Measurements from ENCODE around the gene REPS1.

DNA sequence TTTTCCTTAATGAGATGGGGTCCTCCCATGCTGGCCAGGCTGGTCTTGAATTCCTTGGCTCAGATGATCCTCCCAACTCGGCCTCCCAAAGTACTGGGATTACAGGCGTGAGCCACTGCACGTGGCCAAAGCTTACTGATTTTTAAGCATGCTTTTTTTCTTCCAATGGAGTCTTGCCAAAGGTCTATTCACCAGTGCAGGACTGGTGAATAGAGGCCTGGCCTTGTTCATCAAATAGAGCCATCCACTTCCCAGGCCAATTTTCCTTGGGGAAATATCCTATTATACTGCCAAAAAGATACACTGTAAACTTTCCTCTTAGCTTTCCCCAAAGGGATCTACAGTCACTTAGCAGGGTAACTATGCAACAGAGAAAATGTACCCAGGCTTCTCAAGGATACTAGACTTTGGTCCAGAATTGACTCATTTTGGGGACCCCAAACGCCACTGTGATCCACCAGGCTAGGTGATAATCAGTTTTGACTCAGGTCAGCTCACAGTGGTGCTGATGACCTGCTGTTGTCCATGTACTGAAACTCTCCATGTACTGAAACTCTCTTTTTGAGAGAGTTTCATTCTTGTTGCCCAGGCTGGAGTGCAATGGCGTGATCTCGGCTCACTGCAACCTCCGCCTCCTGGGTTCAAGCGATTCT lies 91.8 kb downstream of the REPS1 start:
- TF ChIP-seq, protein P1, sequence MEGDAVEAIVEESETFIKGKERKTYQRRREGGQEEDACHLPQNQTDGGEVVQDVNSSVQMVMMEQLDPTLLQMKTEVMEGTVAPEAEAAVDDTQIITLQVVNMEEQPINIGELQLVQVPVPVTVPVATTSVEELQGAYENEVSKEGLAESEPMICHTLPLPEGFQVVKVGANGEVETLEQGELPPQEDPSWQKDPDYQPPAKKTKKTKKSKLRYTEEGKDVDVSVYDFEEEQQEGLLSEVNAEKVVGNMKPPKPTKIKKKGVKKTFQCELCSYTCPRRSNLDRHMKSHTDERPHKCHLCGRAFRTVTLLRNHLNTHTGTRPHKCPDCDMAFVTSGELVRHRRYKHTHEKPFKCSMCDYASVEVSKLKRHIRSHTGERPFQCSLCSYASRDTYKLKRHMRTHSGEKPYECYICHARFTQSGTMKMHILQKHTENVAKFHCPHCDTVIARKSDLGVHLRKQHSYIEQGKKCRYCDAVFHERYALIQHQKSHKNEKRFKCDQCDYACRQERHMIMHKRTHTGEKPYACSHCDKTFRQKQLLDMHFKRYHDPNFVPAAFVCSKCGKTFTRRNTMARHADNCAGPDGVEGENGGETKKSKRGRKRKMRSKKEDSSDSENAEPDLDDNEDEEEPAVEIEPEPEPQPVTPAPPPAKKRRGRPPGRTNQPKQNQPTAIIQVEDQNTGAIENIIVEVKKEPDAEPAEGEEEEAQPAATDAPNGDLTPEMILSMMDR (conservative IDR thresholded peaks at IDR 0.05 in 1 of 2, IDR thresholded peaks at IDR 0.05 in 1 of 2; ENCODE audit: extremely low read depth in 1 of 2, insufficient read depth in 1 of 2, low read depth in 1 of 2, low read length in 2 of 2), result no peak
- no peak for TF ChIP-seq EZH2 (IDR thresholded peaks at IDR 0.05; ENCODE audit: borderline replicate concordance, low read length)
